Ammon's horn (tissue), 1 donor: ENCODE data around the gene BLVRB.
"Not testable (repeated sequence)": the region's sequence is repeated elsewhere in the genome, so short reads cannot be mapped to it uniquely, and the experiment has no call there.

ENCODE experiments used
- DNase-seq: peaks from one replicate; pipeline ENCODE4 v3.0.0-alpha.2; 2016; ENCODE audit warnings: low spot score

The BLVRB gene

GRCh38 chr19:40449506-40449905 is 16.0 kb downstream of the BLVRB start:
- DNase-seq, result no peak

- no peak for DNase-seq
Measured at GRCh38 chr19:40446263-40446784, 19.2 kb downstream of the BLVRB start.

- no peak for DNase-seq
Measured at GRCh38 chr19:40445780-40446262, 19.7 kb downstream of the BLVRB start.

GRCh38 chr19:40444825-40445312 is 20.7 kb downstream of the BLVRB start:
- DNase-seq, result no peak

- DNase-seq, result peak; percentile 98
Measured at GRCh38 chr19:40444000-40444824, 21.3 kb downstream of the BLVRB start, which contains the start of gene SERTAD3. TSS of gene SERTAD3 (minus strand) at chr19:40444335. CDS start at chr19:40442080, 2,255 bp downstream.

- DNase-seq, result peak; percentile 98
Measured at GRCh38 chr19:40443131-40443999, 22.2 kb downstream of the BLVRB start.

- DNase-seq, result no peak
Measured at GRCh38 chr19:40442328-40443130, 23.0 kb downstream of the BLVRB start.

GRCh38 chr19:40441719-40442253 is 23.8 kb downstream of the BLVRB start:
- DNase-seq, result no peak

GRCh38 chr19:40438284-40438683 is 27.3 kb downstream of the BLVRB start:
- no peak for DNase-seq

- peak; percentile 89 for DNase-seq
Measured at GRCh38 chr19:40433391-40434216, 31.9 kb downstream of the BLVRB start.

GRCh38 chr19:40432760-40433159 is 32.8 kb downstream of the BLVRB start:
- DNase-seq, result not testable (repeated sequence)

GRCh38 chr19:40431698-40432097 is 33.8 kb downstream of the BLVRB start:
- no peak for DNase-seq

- not testable (repeated sequence) for DNase-seq
Measured at GRCh38 chr19:40430242-40430641, 35.3 kb downstream of the BLVRB start.

- not testable (repeated sequence) for DNase-seq
Measured at GRCh38 chr19:40428197-40428596, 37.3 kb downstream of the BLVRB start.

GRCh38 chr19:40425450-40426287 is 39.9 kb downstream of the BLVRB start, which contains the start of gene SERTAD1:
TSS of gene SERTAD1 (minus strand) at chr19:40425992. CDS start at chr19:40423546, 2,446 bp downstream.
- DNase-seq, result peak; percentile 100

GRCh38 chr19:40424637-40425449 is 40.7 kb downstream of the BLVRB start:
- peak; percentile 35 for DNase-seq

GRCh38 chr19:40423938-40424337 is 41.6 kb downstream of the BLVRB start:
- no peak for DNase-seq
